Keratinocyte (primary cell): ENCODE results near the gene ZNF682.

Experiments
- CTCF ChIP-seq, 3 experiments: IDR thresholded peaks in 1 of 3; conservative IDR thresholded peaks in 1 of 3; optimal IDR thresholded peaks in 1 of 3; 2 replicates in 2 of 3; 3 replicates in 1 of 3; pipeline versions ENCODE3 to v1.5.1; 2011; ENCODE audit warnings: low read length in 3 of 3, mild to moderate bottlenecking in 3 of 3, moderate library complexity in 2 of 3, control low read depth in 1 of 3, inconsistent platforms in 1 of 3; ENCODE audit not compliant: insufficient read depth in 2 of 3; ENCODE audit errors: extremely low read depth in 1 of 3
- EZH2 ChIP-seq: IDR thresholded peaks from one replicate; pipeline ENCODE4 v1.6.1; 2012; ENCODE audit warnings: inconsistent platforms, mild to moderate bottlenecking, low read length, moderate library complexity

GRCh38 chr19:20067943-20068342 is 28.6 kb upstream of the ZNF682 start:
- no peak for TF ChIP-seq CTCF (optimal IDR thresholded peaks at IDR 0.05 in 1 of 3, IDR thresholded peaks at IDR 0.05 in 1 of 3, conservative IDR thresholded peaks at IDR 0.05 in 1 of 3; ENCODE audit: extremely low read depth in 1 of 3, insufficient read depth in 2 of 3, low read length in 3 of 3)
- TF ChIP-seq EZH2, result no peak
